Kasumi-1 (cell line): Measurements from ENCODE around the gene RPS21.

Source experiments
- DNase-seq, 2 experiments: peaks; one replicate each; lab custom pipeline; 2025; lab: John Stamatoyannopoulos, UW

Gene RPS21

DNA sequence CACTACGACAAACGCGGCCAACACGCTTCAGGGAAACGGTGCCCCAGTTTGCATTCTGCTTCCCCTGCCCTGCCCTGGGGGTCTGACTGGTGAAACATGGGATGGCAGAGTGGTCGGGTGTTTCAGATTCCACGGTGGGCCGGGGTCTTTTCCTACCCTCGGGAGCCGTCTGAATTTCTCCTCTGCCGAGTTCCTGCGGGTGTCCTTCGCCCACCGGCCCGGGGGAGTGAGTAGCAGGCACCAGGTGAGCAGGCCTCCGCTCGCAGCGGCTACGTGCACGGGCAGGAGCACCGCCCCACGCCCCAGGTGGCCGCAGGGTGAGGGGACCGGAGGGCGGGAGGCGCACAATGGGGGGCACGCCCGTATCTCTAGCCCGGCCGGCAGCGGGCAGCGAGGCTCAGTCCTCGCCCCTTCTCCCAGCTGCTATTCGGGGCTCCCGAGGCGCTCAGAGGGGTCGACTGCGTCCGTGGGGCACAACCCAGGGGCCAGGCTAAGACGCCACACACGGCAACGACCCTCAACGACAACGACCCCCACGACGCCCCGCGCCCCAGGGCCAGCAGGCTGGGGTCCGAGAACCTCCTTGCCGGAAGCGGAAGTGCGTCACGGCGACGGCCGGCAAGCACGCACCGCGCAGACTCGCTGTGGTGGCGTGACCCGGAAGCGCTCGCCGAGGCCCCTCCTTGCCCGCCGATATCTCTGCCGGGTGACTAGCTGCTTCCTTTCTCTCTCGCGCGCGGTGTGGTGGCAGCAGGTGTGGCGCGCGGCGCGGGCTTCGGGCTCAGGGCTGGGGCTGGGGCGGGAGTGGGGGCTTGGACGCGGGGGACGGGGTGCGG, at the start of gene RPS21:
RPS21 (plus strand) TSS at position 721 of the 836 bp plus-strand sequence. CDS start 236 bp downstream, outside the sequence.
- peak; percentile 87 to 91 for DNase-seq

GRCh38 chr20:62337558-62338293, 49.2 kb upstream of the RPS21 start:
- DNase-seq, result no peak

- no peak for DNase-seq
Observed at GRCh38 chr20:62338294-62338620, 48.6 kb upstream of the RPS21 start.

GRCh38 chr20:62339647-62340062, 47.2 kb upstream of the RPS21 start:
- no peak for DNase-seq

DNA sequence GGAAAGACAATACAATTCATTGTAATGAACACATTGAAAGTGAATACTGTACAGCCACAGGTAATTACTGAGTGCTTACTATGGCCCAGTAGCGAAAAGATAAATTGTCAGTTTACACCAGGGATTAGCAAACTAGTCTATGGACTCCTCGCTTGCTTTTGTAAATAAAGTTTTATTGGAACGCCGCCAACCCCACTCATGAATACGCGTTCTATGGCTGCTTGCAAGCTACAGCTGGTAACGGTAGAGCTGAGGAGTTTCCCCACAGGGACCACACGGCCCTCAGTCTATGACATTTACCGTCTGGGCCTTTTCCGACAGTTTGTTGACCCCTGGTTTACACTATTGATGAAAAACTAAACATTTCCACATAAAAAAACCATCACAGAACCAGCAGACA, 44.0 kb upstream of the RPS21 start:
- DNase-seq, result no peak

GRCh38 chr20:62344092-62344491, 42.8 kb upstream of the RPS21 start:
- DNase-seq, result no peak

DNA sequence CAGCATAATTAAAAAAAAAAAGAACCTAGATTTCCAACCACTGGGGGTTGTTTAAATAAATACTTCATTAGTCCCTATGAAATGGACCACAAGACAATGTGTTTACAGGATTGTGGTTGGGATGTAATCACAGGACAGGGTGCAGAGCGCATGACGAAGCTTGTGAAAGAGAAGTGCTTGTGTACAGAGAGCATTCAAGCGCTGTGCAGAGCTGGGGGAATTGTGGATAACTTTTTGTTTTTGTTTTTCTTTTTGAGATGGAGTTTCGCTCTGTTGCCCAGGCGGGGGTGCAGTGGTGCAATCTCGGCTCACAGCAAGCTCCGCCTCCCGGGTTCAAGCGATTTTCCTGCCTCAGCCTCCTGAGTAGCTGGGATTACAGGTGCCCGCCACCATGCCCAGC, 42.1 kb upstream of the RPS21 start:
- no peak for DNase-seq

- no peak for DNase-seq
Observed at GRCh38 chr20:62345681-62346370, 41.1 kb upstream of the RPS21 start.

DNA sequence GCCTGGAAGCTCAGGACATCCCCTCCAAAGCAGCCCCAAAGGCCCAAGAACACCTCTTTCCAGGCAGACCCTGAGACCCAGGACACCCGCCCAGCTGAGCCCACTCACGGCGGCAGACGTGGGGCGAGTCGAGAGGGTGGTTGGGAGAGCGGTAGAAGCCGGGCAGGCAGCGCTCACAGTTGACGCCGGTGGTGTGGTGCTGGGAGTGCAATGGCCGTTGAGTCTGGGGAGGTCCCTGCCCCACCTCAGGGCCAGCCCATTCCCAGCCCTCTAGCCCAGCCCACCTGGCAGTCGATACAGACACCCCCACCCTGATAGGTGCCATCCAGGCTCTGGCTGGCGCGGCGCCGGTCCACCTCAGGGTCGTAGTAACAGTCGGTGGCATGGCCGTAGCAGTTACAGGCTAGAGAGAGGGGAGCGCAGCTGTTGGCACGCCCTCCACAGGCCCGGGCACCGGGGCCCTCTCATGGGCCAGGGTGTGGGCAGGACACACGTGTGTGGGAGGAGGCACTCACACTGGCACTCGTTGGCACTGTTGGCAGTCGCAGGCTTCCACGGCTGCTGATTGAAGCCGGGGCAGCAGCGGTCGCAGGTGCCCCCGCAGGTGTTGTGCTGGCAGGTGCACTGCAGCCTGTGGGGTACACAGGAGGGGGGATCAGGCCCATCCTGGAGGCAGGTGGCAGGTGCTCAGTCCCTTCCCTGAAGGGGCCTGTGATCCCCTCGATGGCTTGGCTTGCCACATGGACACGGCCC, 40.3 kb upstream of the RPS21 start:
- no peak for DNase-seq

DNA sequence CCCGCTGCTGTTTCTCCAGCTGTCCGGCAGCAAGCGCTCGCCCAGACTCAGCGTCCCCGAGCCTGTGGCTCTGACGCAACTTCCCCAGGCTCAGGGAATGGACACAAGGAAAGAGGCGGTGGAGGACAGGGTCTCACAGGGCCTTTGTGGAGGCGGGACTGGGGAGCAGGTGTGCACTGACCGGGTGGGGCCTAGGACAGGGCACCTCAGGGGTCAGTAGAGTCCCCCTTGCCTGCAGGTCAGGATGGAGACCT, 39.8 kb upstream of the RPS21 start:
- DNase-seq, result no peak

- DNase-seq, result no peak
Observed at GRCh38 chr20:62347445-62347844, 39.5 kb upstream of the RPS21 start.

DNA sequence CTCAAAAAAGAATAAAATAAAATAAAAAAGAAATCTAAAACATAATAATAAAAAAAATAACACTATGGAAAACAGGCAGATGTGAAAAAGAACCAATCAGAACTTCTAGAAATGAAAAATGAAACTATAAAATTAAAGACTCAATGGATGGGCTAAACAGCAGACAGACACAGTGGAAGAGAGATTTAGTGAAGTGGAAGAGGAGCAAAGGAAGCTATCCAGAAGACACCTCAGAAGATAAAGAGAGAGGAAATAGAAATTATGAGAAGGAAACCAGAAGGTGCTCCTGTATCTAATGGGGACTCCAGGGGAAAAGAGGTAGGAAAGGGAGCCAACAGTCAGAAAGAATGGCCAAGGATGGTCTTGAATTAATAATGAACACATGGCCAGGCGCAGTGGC, 38.3 kb upstream of the RPS21 start:
- DNase-seq, result no peak

DNA sequence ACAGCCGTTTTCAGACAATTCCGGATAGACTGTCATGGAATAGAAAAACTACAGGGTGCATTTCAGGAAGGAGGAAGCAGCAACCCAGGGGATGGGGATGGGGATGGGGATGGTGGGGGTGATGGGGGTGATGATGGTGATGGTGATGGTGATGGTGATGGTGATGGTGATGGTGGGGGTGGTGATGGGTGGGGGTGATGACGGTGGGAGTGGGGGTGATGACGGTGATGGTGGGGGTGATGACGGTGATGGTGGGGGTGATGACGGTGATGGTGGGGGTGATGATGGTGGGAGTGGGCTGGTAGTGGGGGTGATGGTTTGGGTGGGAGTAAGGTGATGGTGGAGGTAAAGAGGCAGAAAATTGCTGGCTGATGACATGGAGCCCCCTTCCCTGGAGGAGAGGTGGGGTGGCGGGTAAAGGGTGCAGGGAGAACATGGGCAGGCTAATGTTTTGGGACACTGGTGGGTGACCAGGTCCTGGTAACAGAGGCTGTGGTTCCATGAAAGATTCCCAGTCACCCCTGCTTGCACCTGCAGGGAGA, 37.3 kb upstream of the RPS21 start:
- DNase-seq, result no peak

DNA sequence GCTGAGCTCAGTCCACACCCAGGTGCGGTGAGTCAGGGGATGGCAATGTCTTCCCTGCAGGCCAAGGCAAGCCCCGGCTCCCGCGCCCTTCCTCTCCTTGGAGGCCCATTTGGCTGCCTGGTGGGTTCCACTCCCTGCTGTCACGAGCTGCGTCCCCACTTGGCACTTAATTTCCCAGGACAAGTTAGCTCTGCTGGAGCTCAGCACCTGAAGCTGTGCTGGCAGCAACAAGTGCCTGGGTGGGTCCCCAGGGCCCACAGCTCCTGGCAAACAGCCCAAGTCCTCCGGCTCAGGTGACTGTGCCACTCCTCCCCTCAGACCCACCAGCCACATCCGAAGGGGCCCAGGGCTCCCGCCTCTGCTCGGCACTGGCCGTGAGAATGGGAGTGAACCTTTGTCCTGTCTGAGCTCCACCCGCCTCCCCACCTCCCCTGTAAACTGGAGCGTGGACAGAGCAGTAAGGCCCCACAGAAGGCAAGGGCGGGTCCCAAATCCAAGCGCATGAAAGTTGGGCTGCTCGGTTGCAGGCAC, 36.7 kb upstream of the RPS21 start:
- DNase-seq, result no peak

- DNase-seq, result no peak
Observed at GRCh38 chr20:62350629-62351422, 36.1 kb upstream of the RPS21 start.

GRCh38 chr20:62351469-62352401, 35.2 kb upstream of the RPS21 start:
- no peak for DNase-seq

GRCh38 chr20:62352402-62353288, 34.3 kb upstream of the RPS21 start:
- DNase-seq, result no peak

DNA sequence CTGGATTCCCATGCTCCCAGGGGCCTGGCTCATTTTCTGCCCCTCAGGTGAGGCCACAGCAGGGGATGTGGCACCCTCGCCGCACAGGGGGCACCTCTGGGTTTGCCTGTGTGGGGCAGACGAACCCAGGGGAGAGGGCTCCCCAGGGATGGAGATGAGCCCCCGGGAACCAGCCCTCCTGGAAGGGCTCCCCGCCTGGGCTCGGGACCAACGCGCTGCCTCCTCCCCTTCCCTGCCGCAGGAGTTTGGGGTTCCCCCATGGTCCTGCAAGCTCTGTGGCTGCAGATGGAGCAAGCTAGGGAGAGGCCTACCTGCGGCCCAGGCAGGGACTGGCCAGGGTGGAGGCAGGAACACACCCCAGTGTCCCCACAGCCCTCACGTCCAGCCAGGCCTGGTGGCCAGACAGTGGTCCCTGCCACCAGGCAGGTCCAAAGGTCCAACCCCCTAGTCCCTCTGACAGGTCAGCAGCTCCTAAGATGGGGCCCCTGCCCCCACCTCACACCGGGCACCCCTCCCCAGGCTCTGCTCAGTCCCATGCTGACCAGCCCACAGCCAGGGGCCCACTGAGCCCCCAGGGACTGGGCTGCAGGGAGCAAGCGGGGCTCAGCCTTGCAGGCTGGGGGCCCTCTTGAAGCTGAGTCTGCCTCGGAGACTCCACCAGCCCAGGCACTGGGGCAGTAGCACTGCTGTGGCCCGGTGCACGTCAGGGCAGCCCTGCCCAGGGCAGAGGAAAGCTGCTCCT, 33.4 kb upstream of the RPS21 start:
- DNase-seq, result no peak
